GM23338 (cell line): Measurements from ENCODE around the gene C16orf86. TPM values are rescaled to one million over a fixed set of nuclear protein-coding genes. Genes with fewer than 3 reads are reported as not detected.

ENCODE experiments used
- ATAC-seq: fragments of 200-7000 bp; cut with Tn5 transposase; 3 replicates; pipeline ENCODE4 v1.9.1; 2020
- DNase-seq: peaks from one replicate; pipeline ENCODE4 v3.0.0-alpha.2; 2015; ENCODE audit warnings: low spot score
- H2AFZ ChIP-seq: fragments of 200-600 bp; sonication (generic); 2 replicates; pipeline ENCODE4 v1.8.0; 2016; ENCODE audit warnings: antibody characterized with exemption, mild to moderate bottlenecking, moderate library complexity
- H3F3A ChIP-seq: fragments of 200-600 bp; sonication (generic); replicated peaks from 2 replicates; pipeline ENCODE4 v1.8.0; 2017; ENCODE audit warnings: antibody characterized with exemption, mixed run types, low read depth
- H3K27ac ChIP-seq: fragments of 200-600 bp; sonication (generic); 2 replicates; pipeline ENCODE4 v1.6.1; 2016; ENCODE audit warnings: low read depth
- H3K27me3 ChIP-seq: fragments of 200-600 bp; sonication (generic); 2 replicates; pipeline ENCODE4 v1.8.0; 2016; ENCODE audit warnings: mild to moderate bottlenecking, mixed run types, moderate library complexity; ENCODE audit not compliant: insufficient read depth
- H3K36me3 ChIP-seq: fragments of 200-600 bp; sonication (generic); 2 replicates; pipeline ENCODE4 v1.8.0; 2016; ENCODE audit warnings: mild to moderate bottlenecking; ENCODE audit not compliant: insufficient read depth
- H3K4me1 ChIP-seq: fragments of 200-600 bp; sonication (generic); 2 replicates; pipeline ENCODE4 v1.8.0; 2016; ENCODE audit warnings: mild to moderate bottlenecking, moderate library complexity; ENCODE audit not compliant: insufficient read depth
- H3K4me2 ChIP-seq: fragments of 200-600 bp; sonication (generic); 2 replicates; pipeline ENCODE4 v1.7.1; 2017; ENCODE audit warnings: mixed run types
- H3K4me3 ChIP-seq: fragments of 200-600 bp; sonication (generic); 2 replicates; pipeline ENCODE4 v1.6.1; 2016; ENCODE audit warnings: mixed run types
- H3K79me2 ChIP-seq: fragments of 200-600 bp; sonication (generic); replicated peaks from 2 replicates; pipeline ENCODE4 v1.8.0; 2017; ENCODE audit warnings: mild to moderate bottlenecking; ENCODE audit not compliant: insufficient read depth
- H3K9me2 ChIP-seq: fragments of 200-600 bp; sonication (generic); 2 replicates; pipeline ENCODE4 v1.8.0; 2017; ENCODE audit not compliant: insufficient read depth
- H4K20me1 ChIP-seq: fragments of 200-600 bp; sonication (generic); replicated peaks from 2 replicates; pipeline ENCODE4 v1.8.0; 2017; ENCODE audit warnings: mild to moderate bottlenecking; ENCODE audit not compliant: insufficient read depth
- H3K27ac Mint-ChIP-seq: 2 replicates; pipeline ENCODE4 v1.8.0; 2020; ENCODE audit warnings: inconsistent platforms, mild to moderate bottlenecking, moderate library complexity, mixed read lengths
- H3K27me3 Mint-ChIP-seq: 3 replicates; pipeline ENCODE4 v1.8.0; 2022; ENCODE audit warnings: low read depth, mild to moderate bottlenecking, moderate library complexity, mixed read lengths, inconsistent platforms; ENCODE audit not compliant: insufficient read depth, poor library complexity
- H3K36me3 Mint-ChIP-seq: 3 replicates; pipeline ENCODE4 v1.8.0; 2021; ENCODE audit warnings: low read depth, mild to moderate bottlenecking, inconsistent platforms, moderate library complexity, mixed read lengths
- H3K4me1 Mint-ChIP-seq: 3 replicates; pipeline ENCODE4 v1.8.0; 2020; ENCODE audit warnings: mild to moderate bottlenecking, inconsistent platforms, mixed read lengths
- H3K4me3 Mint-ChIP-seq: 3 replicates; pipeline ENCODE4 v1.8.0; 2021; ENCODE audit warnings: moderate library complexity, mild to moderate bottlenecking, inconsistent platforms, mixed read lengths
- H3K9me3 Mint-ChIP-seq: 3 replicates; pipeline ENCODE4 v1.8.0; 2020; ENCODE audit warnings: moderate library complexity, mild to moderate bottlenecking, inconsistent platforms, mixed read lengths
- CREB1 ChIP-seq: fragments of 250-450 bp; sonication (Bioruptor Pico); IDR thresholded peaks from 2 replicates; pipeline ENCODE4 v1.5.0; 2020; ENCODE audit warnings: low read depth, mild to moderate bottlenecking, moderate library complexity
- ETS1 ChIP-seq: IDR thresholded peaks from 2 replicates; pipeline ENCODE4 v1.6.1; 2016; ENCODE audit warnings: antibody characterized with exemption
- EZH2 ChIP-seq: fragments of 200-600 bp; sonication (generic); IDR thresholded peaks from one replicate; pipeline ENCODE4 v1.8.0; 2017; ENCODE audit warnings: antibody characterized with exemption, mild to moderate bottlenecking, low read depth; ENCODE audit not compliant: unreplicated experiment
- EZH2phosphoT487 ChIP-seq: fragments of 200-600 bp; sonication (generic); IDR thresholded peaks from one replicate; pipeline ENCODE4 v1.8.1; 2018; ENCODE audit warnings: antibody characterized with exemption; ENCODE audit not compliant: unreplicated experiment
- JUNB ChIP-seq: IDR thresholded peaks from one replicate; pipeline ENCODE4 v1.6.1; 2016; ENCODE audit warnings: antibody characterized with exemption; ENCODE audit not compliant: unreplicated experiment
- NANOG ChIP-seq: IDR thresholded peaks from 2 replicates; pipeline ENCODE4 v1.6.1; 2016; ENCODE audit warnings: antibody characterized with exemption, borderline replicate concordance
- POLR2AphosphoS5 ChIP-seq: IDR thresholded peaks from 2 replicates; pipeline ENCODE4 v1.6.1; 2016; ENCODE audit warnings: antibody characterized with exemption, low read depth
- REST ChIP-seq: IDR thresholded peaks from one replicate; pipeline ENCODE4 v1.6.1; 2018; ENCODE audit warnings: antibody characterized with exemption; ENCODE audit not compliant: unreplicated experiment
- STAT1 ChIP-seq: IDR thresholded peaks from one replicate; pipeline ENCODE4 v1.6.1; 2016; ENCODE audit warnings: antibody characterized with exemption; ENCODE audit not compliant: unreplicated experiment
- ZNF114 ChIP-seq: fragments of 250-450 bp; sonication (Bioruptor Pico); IDR thresholded peaks from 2 replicates; pipeline ENCODE4 v1.5.0; 2020; ENCODE audit warnings: mild to moderate bottlenecking, moderate library complexity
- ZNF331 ChIP-seq: fragments of 250-450 bp; sonication (Bioruptor Pico); IDR thresholded peaks from 2 replicates; pipeline ENCODE4 v1.5.0; 2020; ENCODE audit warnings: low read depth, mild to moderate bottlenecking, moderate library complexity
- ZNF462 ChIP-seq: fragments of 250-450 bp; sonication (Bioruptor Pico); IDR thresholded peaks from 2 replicates; pipeline ENCODE4 v1.5.0; 2020; ENCODE audit warnings: mild to moderate bottlenecking, moderate library complexity
- polyA plus RNA-seq: library from polyadenylated mRNA; unstranded; fragments of >200 nt; fragmentation: Nextera tagmentation; extraction: Ambion mirVana; gene quantifications from 2 replicates; pipeline ENCODE4 v1.2.1, GENCODE V29; 2016
- total RNA-seq: library from RNA; depleted of rRNA; stranded (reverse); fragments of >200 nt; shearing (Covaris generic); gene quantifications from 2 replicates; pipeline ENCODE4 v1.2.3, GENCODE V29; 2014
- TF ChIP-seq, protein P1 (sequence below), 2 experiments: fragments of 200-600 bp in 1 of 2; sonication (generic) in 1 of 2; conservative IDR thresholded peaks; 2 replicates each; pipeline versions ENCODE4 v1.5.1 to v1.6.1; 2016 to 2017; ENCODE audit warnings: antibody characterized with exemption in 2 of 2, low read depth in 2 of 2, mild to moderate bottlenecking in 2 of 2, moderate library complexity in 1 of 2

C16orf86 gene
- total and polyA plus RNA-seq, 2 experiments from 2014 or later = 0.87 to 1.1 TPM

- no peak overlapping the region for H3K4me2 ChIP-seq
- H3K36me3 ChIP-seq = no peaks in the 10 kb centered on the region
- no peaks in the 10 kb centered on the region for H3K9me2 ChIP-seq
- H2AFZ ChIP-seq = no peak overlapping the region
- H3K4me3 ChIP-seq = no peak overlapping the region
- no peak overlapping the region for H3K27ac Mint-ChIP-seq
- no peaks in the 10 kb centered on the region; the same call in 1 of the 2 replicates for H3F3A ChIP-seq
- H3K27me3 ChIP-seq = no peaks in the 10 kb centered on the region
- H3K4me1 Mint-ChIP-seq = peaks cover 7% of the 10 kb centered on the region; the same call in 2 of the 3 replicates
- DNase-seq = no peak
- peaks cover 15% of the 10 kb centered on the region; the same call in 1 of the 2 replicates for H4K20me1 ChIP-seq
- no peaks in the 10 kb centered on the region for H3K9me3 Mint-ChIP-seq
- no peaks in the 10 kb centered on the region for H3K27me3 Mint-ChIP-seq
- H3K4me3 Mint-ChIP-seq = no peak overlapping the region
- H3K36me3 Mint-ChIP-seq = no peaks in the 10 kb centered on the region
- H3K79me2 ChIP-seq = peaks cover 91% of the 10 kb centered on the region
- H3K27ac ChIP-seq = no peak overlapping the region
- peaks cover 10% of the 10 kb centered on the region for H3K4me1 ChIP-seq
- TF ChIP-seq ETS1 (no peak), CREB1 (no peak), REST (no peak), EZH2 (no peak), NANOG (no peak), ZNF462 (CRISPR knock-in tag) (no peak), POLR2AphosphoS5 (no peak), STAT1 (no peak), ZNF331 (no peak), JUNB (no peak), EZH2phosphoT487 (no peak), ZNF114 (CRISPR knock-in tag) (no peak)
- TF ChIP-seq, protein P1, sequence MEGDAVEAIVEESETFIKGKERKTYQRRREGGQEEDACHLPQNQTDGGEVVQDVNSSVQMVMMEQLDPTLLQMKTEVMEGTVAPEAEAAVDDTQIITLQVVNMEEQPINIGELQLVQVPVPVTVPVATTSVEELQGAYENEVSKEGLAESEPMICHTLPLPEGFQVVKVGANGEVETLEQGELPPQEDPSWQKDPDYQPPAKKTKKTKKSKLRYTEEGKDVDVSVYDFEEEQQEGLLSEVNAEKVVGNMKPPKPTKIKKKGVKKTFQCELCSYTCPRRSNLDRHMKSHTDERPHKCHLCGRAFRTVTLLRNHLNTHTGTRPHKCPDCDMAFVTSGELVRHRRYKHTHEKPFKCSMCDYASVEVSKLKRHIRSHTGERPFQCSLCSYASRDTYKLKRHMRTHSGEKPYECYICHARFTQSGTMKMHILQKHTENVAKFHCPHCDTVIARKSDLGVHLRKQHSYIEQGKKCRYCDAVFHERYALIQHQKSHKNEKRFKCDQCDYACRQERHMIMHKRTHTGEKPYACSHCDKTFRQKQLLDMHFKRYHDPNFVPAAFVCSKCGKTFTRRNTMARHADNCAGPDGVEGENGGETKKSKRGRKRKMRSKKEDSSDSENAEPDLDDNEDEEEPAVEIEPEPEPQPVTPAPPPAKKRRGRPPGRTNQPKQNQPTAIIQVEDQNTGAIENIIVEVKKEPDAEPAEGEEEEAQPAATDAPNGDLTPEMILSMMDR (conservative IDR thresholded peaks at IDR 0.05; ENCODE audit: low read depth in 2 of 2) = no peak
- ATAC-seq = no peak
Measured at GRCh38 chr16:67704110-67704509, 37.5 kb downstream of the C16orf86 start.
